HG03342 (cell line): ENCODE results near the gene PSENEN.

ENCODE experiments used
- ATAC-seq: cut with Tn5 transposase; IDR thresholded peaks from one replicate; pipeline ENCODE4 v1.9.1; 2021; ENCODE audit warnings: mild to moderate bottlenecking, moderate library complexity; ENCODE audit not compliant: unreplicated experiment

Gene PSENEN

GRCh38 chr19:35745328-35746086 is at the start of gene PSENEN, which contains the start of gene U2AF1L4:
TSS of gene PSENEN (plus strand) at chr19:35745651. CDS start at chr19:35745931, 280 bp downstream.
TSS of gene U2AF1L4 (minus strand) at chr19:35745418. CDS start at chr19:35745391, 27 bp downstream.
- ATAC-seq: peak; percentile 40

- no peak for ATAC-seq
These were observed 49.5 kb upstream of the PSENEN start for GRCh38 chr19:35695895-35696422.

- no peak for ATAC-seq
These were observed 48.6 kb upstream of the PSENEN start for GRCh38 chr19:35696835-35697234.

GRCh38 chr19:35702223-35703012 is 43.0 kb upstream of the PSENEN start:
- ATAC-seq: peak; percentile 95

- ATAC-seq: no peak
These were observed 42.1 kb upstream of the PSENEN start for GRCh38 chr19:35703343-35703742.

GRCh38 chr19:35704218-35704617 is 41.2 kb upstream of the PSENEN start, which contains the start of gene ZBTB32:
TSS of gene ZBTB32 (plus strand) at chr19:35704558. CDS start at chr19:35714627, 10,069 bp downstream.
- no peak for ATAC-seq

GRCh38 chr19:35708391-35708790 is 37.1 kb upstream of the PSENEN start:
- no peak for ATAC-seq

- no peak for ATAC-seq
These were observed 34.4 kb upstream of the PSENEN start for GRCh38 chr19:35710784-35711723.

- ATAC-seq: no peak
These were observed 32.6 kb upstream of the PSENEN start for GRCh38 chr19:35712567-35713505.

GRCh38 chr19:35713506-35713850 is 32.0 kb upstream of the PSENEN start:
- no peak for ATAC-seq

- ATAC-seq: no peak
These were observed 31.5 kb upstream of the PSENEN start for GRCh38 chr19:35713904-35714495.

GRCh38 chr19:35714601-35715354 is 30.7 kb upstream of the PSENEN start:
- no peak for ATAC-seq

GRCh38 chr19:35715355-35715809 is 30.1 kb upstream of the PSENEN start:
- no peak for ATAC-seq

- ATAC-seq: no peak
These were observed 29.3 kb upstream of the PSENEN start for GRCh38 chr19:35715981-35716800.

- peak; percentile 54 for ATAC-seq
These were observed 28.4 kb upstream of the PSENEN start for GRCh38 chr19:35716801-35717664.

- ATAC-seq: peak; percentile 3
These were observed 27.6 kb upstream of the PSENEN start, which contains the start of gene KMT2B for GRCh38 chr19:35717665-35718344. TSS of gene KMT2B (plus strand) at chr19:35718003. CDS start at chr19:35718019, 16 bp downstream.
